ENCODE data around the gene TLK1.

DNA sequence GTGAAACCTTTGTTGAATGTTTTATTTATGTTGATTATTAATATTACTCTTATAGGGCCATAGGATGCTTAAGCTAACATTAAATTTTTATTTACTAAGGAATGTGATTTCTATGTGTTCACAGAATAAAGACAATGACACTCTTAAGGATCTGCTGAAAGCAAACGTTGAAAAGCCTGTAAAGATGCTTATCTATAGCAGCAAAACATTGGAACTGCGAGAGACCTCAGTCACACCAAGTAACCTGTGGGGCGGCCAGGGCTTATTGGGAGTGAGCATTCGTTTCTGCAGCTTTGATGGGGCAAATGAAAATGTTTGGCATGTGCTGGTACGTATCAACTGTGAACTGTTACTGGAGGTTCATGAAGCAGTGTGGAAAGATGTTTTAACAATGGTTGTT lies 211.3 kb downstream of the TLK1 start:
- TF ChIP-seq SLC30A9 (CRISPR knock-in tag; IDR thresholded peaks at IDR 0.05) (no peak), ATF7 (IDR thresholded peaks at IDR 0.05) (no peak), EGR1 (conservative IDR thresholded peaks at IDR 0.05) (no peak), JUNB (CRISPR knock-in tag; conservative IDR thresholded peaks at IDR 0.05) (no peak), ZNF274 (IDR thresholded peaks at IDR 0.05; ENCODE audit: borderline replicate concordance, low read depth, low read length) (no peak), KDM4B (IDR thresholded peaks at IDR 0.05; ENCODE audit: borderline replicate concordance in 2 of 2, low read depth in 1 of 2) (no peak), HMG20A (CRISPR knock-in tag; conservative IDR thresholded peaks at IDR 0.05) (no peak), TCF7L2 (IDR thresholded peaks at IDR 0.05; ENCODE audit: low read depth, low read length) (no peak), RBBP5 (IDR thresholded peaks at IDR 0.05; ENCODE audit: borderline replicate concordance, insufficient read depth, low read length, poor library complexity, severe bottlenecking) (no peak)
- TF ChIP-seq, protein P1, sequence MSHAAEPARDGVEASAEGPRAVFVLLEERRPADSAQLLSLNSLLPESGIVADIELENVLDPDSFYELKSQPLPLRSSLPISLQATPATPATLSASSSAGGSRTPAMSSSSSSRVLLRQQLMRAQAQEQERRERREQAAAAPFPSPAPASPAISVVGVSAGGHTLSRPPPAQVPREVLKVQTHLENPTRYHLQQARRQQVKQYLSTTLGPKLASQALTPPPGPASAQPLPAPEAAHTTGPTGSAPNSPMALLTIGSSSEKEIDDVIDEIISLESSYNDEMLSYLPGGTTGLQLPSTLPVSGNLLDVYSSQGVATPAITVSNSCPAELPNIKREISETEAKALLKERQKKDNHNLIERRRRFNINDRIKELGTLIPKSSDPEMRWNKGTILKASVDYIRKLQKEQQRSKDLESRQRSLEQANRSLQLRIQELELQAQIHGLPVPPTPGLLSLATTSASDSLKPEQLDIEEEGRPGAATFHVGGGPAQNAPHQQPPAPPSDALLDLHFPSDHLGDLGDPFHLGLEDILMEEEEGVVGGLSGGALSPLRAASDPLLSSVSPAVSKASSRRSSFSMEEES (CRISPR knock-in tag; IDR thresholded peaks at IDR 0.05): no peak

Measured in K562 (cell line).